CD8-positive, alpha-beta memory T cell (primary cell): ENCODE measurements around the gene OR10A6. TPM values are rescaled to one million over a fixed set of nuclear protein-coding genes. Genes with fewer than 3 reads are reported as not detected.

ENCODE experiments used
- CTCF ChIA-PET: fragments of 350-600 bp; sonication (Branson Sonifier 250); formaldehyde crosslinking; loops from one replicate; lab custom pipeline; 2021; ENCODE audit warnings: antibody characterized with exemption; lab: Charles Lee
- POLR2A ChIA-PET: fragments of 350-600 bp; sonication (Branson Sonifier 250); formaldehyde crosslinking; loops from one replicate; lab custom pipeline; 2021; ENCODE audit warnings: antibody characterized with exemption; lab: Charles Lee
- DNase-seq, 5 donors: peaks; one replicate each; pipeline versions ENCODE4 v3.0.0 to v3.0.0-alpha.2; 2020 to 2022; ENCODE audit warnings: mixed read lengths in 1 of 5
- H3K27ac ChIP-seq: one replicate; pipeline ENCODE4 v1.7.0; 2013; ENCODE audit warnings: low read depth, mild to moderate bottlenecking, low read length, moderate library complexity
- H3K27me3 ChIP-seq: 2 replicates; pipeline ENCODE4 v1.7.0; 2013; ENCODE audit warnings: low read length, mild to moderate bottlenecking; ENCODE audit not compliant: insufficient read depth, poor library complexity, severe bottlenecking
- H3K36me3 ChIP-seq: 2 replicates; pipeline ENCODE4 v1.7.0; 2013; ENCODE audit warnings: mild to moderate bottlenecking, low read length, moderate library complexity; ENCODE audit not compliant: insufficient read depth
- H3K4me1 ChIP-seq: 2 replicates; pipeline ENCODE4 v1.7.0; 2013; ENCODE audit warnings: mild to moderate bottlenecking, low read length, moderate library complexity; ENCODE audit not compliant: insufficient read depth
- H3K4me3 ChIP-seq: 2 replicates; pipeline ENCODE4 v1.7.0; 2013; ENCODE audit warnings: mild to moderate bottlenecking, low read length
- H3K9me3 ChIP-seq: 2 replicates; pipeline ENCODE4 v1.7.0; 2013; ENCODE audit warnings: mild to moderate bottlenecking, low read length
- H3K27ac Mint-ChIP-seq, 8 donors: one replicate each; pipeline ENCODE4 v1.8.0; 2020 to 2021; ENCODE audit warnings: mixed read lengths in 8 of 8, mild to moderate bottlenecking in 6 of 8, inconsistent platforms in 3 of 8, moderate library complexity in 3 of 8
- H3K27me3 Mint-ChIP-seq, 2 donors: one replicate each; pipeline ENCODE4 v1.8.0; 2020 to 2021; ENCODE audit warnings: mixed read lengths in 2 of 2, mild to moderate bottlenecking in 1 of 2, moderate library complexity in 1 of 2
- H3K36me3 Mint-ChIP-seq, 3 donors: one replicate each; pipeline ENCODE4 v1.8.0; 2020 to 2021; ENCODE audit warnings: mixed read lengths in 3 of 3, inconsistent platforms in 1 of 3, mild to moderate bottlenecking in 1 of 3
- H3K4me1 Mint-ChIP-seq, 3 donors: one replicate each; pipeline ENCODE4 v1.8.0; 2020 to 2021; ENCODE audit warnings: mixed read lengths in 3 of 3, inconsistent platforms in 1 of 3, mild to moderate bottlenecking in 1 of 3
- H3K4me3 Mint-ChIP-seq, 7 donors: one replicate each; pipeline ENCODE4 v1.8.0; 2020 to 2021; ENCODE audit warnings: mixed read lengths in 7 of 7, mild to moderate bottlenecking in 6 of 7, moderate library complexity in 4 of 7, inconsistent platforms in 2 of 7
- H3K9me3 Mint-ChIP-seq, 5 donors: one replicate each; pipeline ENCODE4 v1.8.0; 2020 to 2022; ENCODE audit warnings: mixed read lengths in 5 of 5, mild to moderate bottlenecking in 3 of 5, moderate library complexity in 2 of 5, inconsistent platforms in 1 of 5
- polyA plus RNA-seq: library from polyadenylated mRNA; unstranded; fragments of 300-500 nt; fragmentation: Illumina TruSeq; gene quantifications from one replicate; pipeline ENCODE4 v1.2.3, GENCODE V29; 2021
- total RNA-seq, 2 experiments: library from RNA; stranded (reverse); gene quantifications; one replicate each; pipeline ENCODE4 v1.2.3, GENCODE V29; 2021

The OR10A6 gene
- total and polyA plus RNA-seq, 3 experiments from 2014 or later = not detected

DNA sequence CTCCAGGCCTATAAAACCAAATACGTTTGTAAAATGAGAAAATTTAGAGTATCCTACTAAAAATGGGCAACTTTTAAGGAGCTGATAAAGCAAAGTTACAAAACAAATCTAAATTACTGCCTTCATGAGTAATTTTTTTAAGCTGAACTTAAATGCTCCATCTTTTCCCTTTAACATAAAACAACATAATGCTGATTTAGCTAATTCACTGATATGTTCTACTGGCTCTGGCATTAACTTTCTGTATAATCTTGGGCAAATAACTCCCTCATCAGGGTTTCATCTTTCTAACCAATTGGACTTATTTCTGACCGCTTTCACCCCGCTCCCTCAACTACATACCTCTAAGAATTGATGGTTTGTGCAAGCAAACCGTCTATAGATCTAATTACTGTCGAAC, 10.1 kb upstream of the OR10A6 start:
- Mint-ChIP-seq H3K4me3 (no peak overlapping the region), H3K36me3 (no peaks in the 10 kb centered on the region), H3K27ac (no peak overlapping the region), H3K27me3 (peaks cover 4 to 21% of the 10 kb centered on the region in 2 donors), H3K4me1 (no peaks in the 10 kb centered on the region), H3K9me3 (peaks cover 17 to 22% (median 21%) of the 10 kb centered on the region in 5 donors)
- CTCF ChIA-PET = no interaction called here
- H3K4me1 ChIP-seq = no peaks in the 10 kb centered on the region
- no peak for DNase-seq
- no peaks in the 10 kb centered on the region for H3K36me3 ChIP-seq
- H3K27ac ChIP-seq = no peak overlapping the region
- POLR2A ChIA-PET = no interaction called here
- H3K9me3 ChIP-seq = peaks cover 7% of the 10 kb centered on the region
- H3K4me3 ChIP-seq = no peak overlapping the region
- no peaks in the 10 kb centered on the region for H3K27me3 ChIP-seq

DNA sequence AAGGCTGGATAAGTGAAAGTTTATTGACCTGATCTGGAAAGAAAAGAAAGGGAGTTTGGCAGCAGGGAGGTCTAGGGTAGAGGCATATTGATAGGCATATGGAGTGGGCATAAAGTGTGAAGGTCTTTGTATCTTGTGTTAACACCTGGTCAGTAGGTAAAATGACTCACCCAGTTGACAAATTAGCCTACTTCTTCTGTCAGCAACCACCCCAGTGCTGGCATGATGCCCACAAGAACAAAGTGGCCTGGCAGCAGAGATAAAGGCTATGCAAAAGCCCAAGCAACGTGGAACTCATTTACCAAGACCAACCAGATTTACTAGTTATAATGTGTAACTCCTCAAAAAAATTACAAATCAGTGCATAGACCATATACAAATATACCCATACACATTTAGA, 5.5 kb upstream of the OR10A6 start:
- Histone ChIP-seq H3K4me3 (no peak overlapping the region), H3K27me3 (peaks cover under 1% of the 10 kb centered on the region), H3K36me3 (no peaks in the 10 kb centered on the region), H3K9me3 (no peaks in the 10 kb centered on the region), H3K27ac (no peak overlapping the region), H3K4me1 (no peaks in the 10 kb centered on the region)
- Mint-ChIP-seq H3K9me3 (peaks cover 0 to 4% (median 0%) of the 10 kb centered on the region in 5 donors), H3K4me1 (no peaks in the 10 kb centered on the region), H3K27me3 (peaks cover 9 to 39% of the 10 kb centered on the region in 2 donors), H3K27ac (no peak overlapping the region), H3K36me3 (no peaks in the 10 kb centered on the region), H3K4me3 (no peak overlapping the region)
- CTCF ChIA-PET = no interaction called here
- DNase-seq = no peak
- POLR2A ChIA-PET = no interaction called here

DNA sequence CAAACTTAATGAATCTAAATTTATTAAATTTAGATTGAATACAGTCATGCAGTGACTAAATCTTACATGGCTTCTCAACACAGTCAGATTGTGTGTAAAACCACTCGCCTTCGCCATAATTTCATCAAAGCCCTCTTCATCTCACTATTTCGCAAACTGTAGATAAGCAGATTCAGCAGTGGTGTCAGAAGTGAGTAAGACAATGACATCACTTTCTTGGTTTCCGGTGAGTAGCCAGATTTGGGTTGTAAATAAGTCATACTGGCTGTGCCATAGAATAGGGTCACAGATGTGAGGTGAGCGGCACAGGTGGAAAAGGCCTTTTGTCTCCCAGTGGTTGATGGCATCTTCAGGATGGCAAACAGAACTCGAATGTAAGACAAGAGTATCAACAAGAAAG, 3.4 kb downstream of the OR10A6 start:
- Mint-ChIP-seq H3K36me3 (no peaks in the 10 kb centered on the region), H3K27me3 (peaks cover 6 to 46% of the 10 kb centered on the region in 2 donors), H3K4me3 (no peak overlapping the region), H3K27ac (no peak overlapping the region), H3K9me3 (no peaks in the 10 kb centered on the region), H3K4me1 (no peaks in the 10 kb centered on the region)
- no peak for DNase-seq
- Histone ChIP-seq H3K4me1 (no peaks in the 10 kb centered on the region), H3K36me3 (no peaks in the 10 kb centered on the region), H3K27ac (no peak overlapping the region), H3K9me3 (no peaks in the 10 kb centered on the region), H3K4me3 (no peak overlapping the region), H3K27me3 (peaks cover 4% of the 10 kb centered on the region)
- ChIA-PET POLR2A (no interaction called here), CTCF (no interaction called here)

DNA sequence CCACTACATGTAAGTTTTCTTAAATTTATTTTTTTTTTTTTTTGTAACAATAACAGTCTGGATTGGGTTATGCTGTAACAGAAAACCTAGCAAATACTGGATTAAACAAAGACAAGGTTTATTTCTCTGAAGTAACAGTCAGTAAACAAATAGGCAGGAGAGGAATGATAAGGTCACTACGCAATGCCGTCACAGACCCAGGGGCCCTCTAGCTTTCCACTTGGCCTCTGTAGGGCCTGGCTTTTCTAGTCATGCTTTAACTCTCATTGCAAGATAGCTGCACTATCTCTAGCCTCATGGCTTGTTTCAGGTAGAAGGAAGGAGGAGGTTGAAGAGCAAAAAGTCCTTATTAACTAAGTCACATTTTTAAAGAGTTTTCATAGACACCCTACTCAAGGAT, 6.5 kb downstream of the OR10A6 start:
- no peak overlapping the region for H3K27ac Mint-ChIP-seq
- no peak overlapping the region for H3K4me3 ChIP-seq
- H3K36me3 ChIP-seq = no peaks in the 10 kb centered on the region
- no peak overlapping the region for H3K27ac ChIP-seq
- DNase-seq = no peak
- H3K27me3 ChIP-seq = no peaks in the 10 kb centered on the region
- H3K9me3 Mint-ChIP-seq = no peaks in the 10 kb centered on the region
- peaks cover 6 to 26% of the 10 kb centered on the region in 2 donors for H3K27me3 Mint-ChIP-seq
- H3K4me1 ChIP-seq = no peaks in the 10 kb centered on the region
- CTCF ChIA-PET = no interaction called here
- POLR2A ChIA-PET = no interaction called here
- H3K4me1 Mint-ChIP-seq = no peaks in the 10 kb centered on the region
- H3K9me3 ChIP-seq = no peaks in the 10 kb centered on the region
- H3K36me3 Mint-ChIP-seq = no peaks in the 10 kb centered on the region
- no peak overlapping the region for H3K4me3 Mint-ChIP-seq

DNA sequence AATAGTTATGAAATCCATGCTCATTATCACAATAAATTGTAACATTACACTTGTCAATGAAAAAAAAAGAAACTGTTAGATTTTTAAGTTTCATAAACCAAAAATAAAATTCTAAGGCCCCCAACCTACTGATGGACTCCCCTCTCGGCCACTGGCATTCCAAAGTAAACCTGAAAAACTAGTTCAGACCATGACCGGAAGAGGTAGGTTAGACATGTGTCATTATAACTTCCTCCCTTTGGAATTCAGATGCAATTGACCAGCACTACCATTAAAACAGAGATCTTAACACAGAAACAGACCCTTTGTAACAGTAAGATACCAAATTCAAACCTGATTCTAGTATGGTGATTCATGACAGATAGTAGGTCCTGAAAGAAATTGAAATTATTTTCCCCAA, 12.9 kb downstream of the OR10A6 start:
- Histone ChIP-seq H3K9me3 (no peaks in the 10 kb centered on the region), H3K4me1 (no peaks in the 10 kb centered on the region), H3K27me3 (no peaks in the 10 kb centered on the region), H3K4me3 (no peak overlapping the region), H3K27ac (no peak overlapping the region), H3K36me3 (no peaks in the 10 kb centered on the region)
- Mint-ChIP-seq H3K4me3 (no peak overlapping the region), H3K27me3 (peaks cover 2 to 3% of the 10 kb centered on the region in 2 donors), H3K4me1 (no peaks in the 10 kb centered on the region), H3K27ac (no peak overlapping the region), H3K36me3 (no peaks in the 10 kb centered on the region), H3K9me3 (no peaks in the 10 kb centered on the region)
- DNase-seq = no peak
- ChIA-PET POLR2A (no interaction called here), CTCF (no interaction called here)

DNA sequence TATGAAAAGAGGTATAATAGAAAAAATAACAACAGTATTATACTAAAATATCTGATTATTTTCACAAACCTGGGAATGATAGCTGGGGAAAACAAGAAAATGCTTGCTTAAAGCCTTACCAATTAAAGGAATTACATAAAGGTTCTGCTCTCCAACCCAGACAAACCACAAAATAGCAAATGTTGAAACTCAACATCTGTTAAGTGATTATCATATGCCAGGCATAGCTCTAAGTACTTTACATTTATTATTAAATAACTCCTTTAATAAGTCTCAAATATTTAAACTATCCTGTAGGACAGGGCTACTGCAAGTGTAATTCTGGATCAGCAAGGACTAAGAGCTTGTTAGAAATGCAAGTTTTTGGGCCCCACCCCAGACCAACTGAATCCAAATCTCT, 20.1 kb downstream of the OR10A6 start:
- H3K4me3 ChIP-seq = no peak overlapping the region
- ChIA-PET CTCF (no interaction called here), POLR2A (no interaction called here)
- no peak overlapping the region for H3K27ac ChIP-seq
- H3K27ac Mint-ChIP-seq = no peak overlapping the region
- no peaks in the 10 kb centered on the region for H3K4me1 ChIP-seq
- H3K27me3 Mint-ChIP-seq = peaks cover 8 to 16% of the 10 kb centered on the region in 2 donors
- no peaks in the 10 kb centered on the region for H3K36me3 ChIP-seq
- no peak for DNase-seq
- H3K9me3 ChIP-seq = no peaks in the 10 kb centered on the region
- H3K4me3 Mint-ChIP-seq = no peak overlapping the region
- H3K36me3 Mint-ChIP-seq = no peaks in the 10 kb centered on the region
- H3K4me1 Mint-ChIP-seq = no peaks in the 10 kb centered on the region
- no peaks in the 10 kb centered on the region for H3K9me3 Mint-ChIP-seq
- no peaks in the 10 kb centered on the region for H3K27me3 ChIP-seq

DNA sequence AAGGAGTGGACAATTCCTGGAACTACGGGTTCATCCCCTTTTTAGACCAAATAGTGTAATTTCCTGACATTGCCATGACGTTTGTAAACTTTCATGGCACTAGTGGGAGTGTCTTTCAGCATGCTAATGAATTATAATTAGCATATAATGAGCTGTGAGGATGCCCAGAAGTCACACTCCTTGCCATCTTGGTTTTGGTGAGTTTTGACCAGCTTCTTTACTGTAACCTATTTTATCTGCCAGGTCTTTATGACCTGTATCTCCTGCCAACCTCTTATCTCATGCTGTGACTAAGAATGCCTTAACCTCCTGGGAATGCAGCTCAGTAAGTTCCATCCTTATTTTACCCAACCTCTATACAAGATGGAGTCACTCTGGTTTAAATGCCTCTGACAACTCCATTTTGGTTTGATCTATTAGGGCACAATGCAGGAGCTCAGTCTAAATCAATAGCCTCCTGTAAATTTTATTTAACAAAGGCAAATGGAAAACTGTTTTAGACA, 20.7 kb downstream of the OR10A6 start:
- ChIA-PET CTCF (no interaction called here), POLR2A (no interaction called here)
- Mint-ChIP-seq H3K4me3 (no peak overlapping the region), H3K4me1 (no peaks in the 10 kb centered on the region), H3K27me3 (peaks cover 8 to 20% of the 10 kb centered on the region in 2 donors), H3K27ac (no peak overlapping the region), H3K36me3 (no peaks in the 10 kb centered on the region), H3K9me3 (no peaks in the 10 kb centered on the region)
- Histone ChIP-seq H3K9me3 (no peaks in the 10 kb centered on the region), H3K4me3 (no peak overlapping the region), H3K36me3 (no peaks in the 10 kb centered on the region), H3K27ac (no peak overlapping the region), H3K27me3 (no peaks in the 10 kb centered on the region), H3K4me1 (no peaks in the 10 kb centered on the region)
- no peak for DNase-seq

DNA sequence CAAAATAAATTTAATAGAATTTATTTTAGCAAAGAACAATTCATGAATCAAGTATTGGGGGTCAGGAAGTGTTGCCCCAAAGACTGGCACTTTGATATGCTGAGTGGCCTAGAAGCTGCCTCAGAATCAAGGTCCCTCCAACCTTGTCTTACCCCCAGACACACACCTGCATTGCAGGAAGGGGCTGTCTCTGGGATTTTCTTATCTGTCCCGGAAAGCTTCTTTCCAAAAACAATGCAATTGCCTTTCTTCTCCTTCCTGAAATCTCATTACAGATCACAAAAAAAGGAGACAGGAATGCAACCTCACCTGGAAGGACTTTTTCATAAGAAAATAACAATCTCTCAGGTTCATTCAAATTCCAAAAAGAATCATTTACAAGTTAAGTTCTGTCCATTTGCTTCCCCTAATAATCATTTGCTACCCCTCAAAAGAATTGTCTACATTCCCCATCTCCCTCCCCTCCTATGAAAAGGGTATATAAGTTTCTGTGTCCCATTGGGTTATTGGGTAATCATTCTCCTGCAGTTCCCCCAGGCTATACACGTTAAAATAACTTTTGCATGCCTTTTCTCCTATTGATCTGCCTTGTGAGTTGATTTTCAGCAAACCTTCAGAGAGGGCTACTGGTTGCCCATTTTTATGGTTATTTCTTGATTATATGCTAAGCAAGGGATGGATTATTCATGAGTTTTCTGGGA, 21.3 kb downstream of the OR10A6 start:
- ChIA-PET POLR2A (no interaction called here), CTCF (no interaction called here)
- Histone ChIP-seq H3K4me3 (no peak overlapping the region), H3K27me3 (no peaks in the 10 kb centered on the region), H3K9me3 (no peaks in the 10 kb centered on the region), H3K27ac (no peak overlapping the region), H3K4me1 (no peaks in the 10 kb centered on the region), H3K36me3 (no peaks in the 10 kb centered on the region)
- Mint-ChIP-seq H3K27me3 (peaks cover 8 to 22% of the 10 kb centered on the region in 2 donors), H3K9me3 (no peaks in the 10 kb centered on the region), H3K4me3 (no peak overlapping the region), H3K4me1 (no peaks in the 10 kb centered on the region), H3K36me3 (no peaks in the 10 kb centered on the region), H3K27ac (no peak overlapping the region)
- no peak for DNase-seq
